ENCODE data around the gene PRKRA.
"Not testable (repeated sequence)": the region's sequence is repeated elsewhere in the genome, so short reads cannot be mapped to it uniquely, and the experiment has no call there.

PRKRA gene

DNA sequence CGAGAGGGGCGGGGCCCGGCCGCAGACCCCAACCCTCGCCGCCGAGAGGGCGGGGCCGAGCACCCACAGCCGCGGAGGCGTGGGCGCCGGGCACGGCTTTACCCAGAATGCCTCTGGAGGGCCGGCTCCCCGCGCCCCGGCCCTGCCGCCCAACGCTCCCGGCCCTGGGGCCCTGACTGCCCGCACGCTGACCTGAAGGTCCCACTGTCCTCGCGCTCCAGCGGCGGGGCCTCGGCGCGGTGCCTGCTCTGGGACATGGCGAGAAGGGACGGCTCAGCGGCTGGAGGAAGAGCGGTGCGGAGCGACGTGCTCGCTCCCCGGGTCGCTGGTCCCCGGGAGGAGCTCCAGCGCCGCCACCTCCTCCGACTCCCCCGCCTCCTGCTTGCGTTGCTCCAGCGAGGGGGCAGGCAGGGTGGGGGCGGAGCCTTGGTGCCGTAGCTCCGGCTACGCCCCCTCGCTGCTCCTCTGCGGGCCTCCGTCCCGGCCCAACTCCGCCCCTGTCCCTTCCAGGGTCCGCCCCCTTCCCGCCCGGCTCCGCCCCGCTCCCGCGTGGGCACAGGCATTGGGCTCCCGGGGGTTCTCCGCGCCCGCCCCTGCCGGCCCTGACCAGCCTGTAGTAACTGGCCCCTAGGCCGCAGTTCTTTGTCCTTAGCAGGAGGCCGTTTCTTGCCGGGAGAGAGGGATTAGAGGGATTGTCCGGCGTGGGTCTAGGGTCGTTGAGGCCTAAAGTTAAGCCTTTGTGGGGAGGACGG lies at the start of gene PRKRA, which contains the start of gene PJVK:
Gene PRKRA (minus strand): TSS at position 402 of the 752 bp plus-strand sequence. CDS start 145 bp downstream, at position 257.
Gene PJVK (plus strand): TSS at position 605 of the 752 bp plus-strand sequence. CDS start 2,032 bp downstream, outside the sequence.
- DNase-seq: peak; percentile 97

DNA sequence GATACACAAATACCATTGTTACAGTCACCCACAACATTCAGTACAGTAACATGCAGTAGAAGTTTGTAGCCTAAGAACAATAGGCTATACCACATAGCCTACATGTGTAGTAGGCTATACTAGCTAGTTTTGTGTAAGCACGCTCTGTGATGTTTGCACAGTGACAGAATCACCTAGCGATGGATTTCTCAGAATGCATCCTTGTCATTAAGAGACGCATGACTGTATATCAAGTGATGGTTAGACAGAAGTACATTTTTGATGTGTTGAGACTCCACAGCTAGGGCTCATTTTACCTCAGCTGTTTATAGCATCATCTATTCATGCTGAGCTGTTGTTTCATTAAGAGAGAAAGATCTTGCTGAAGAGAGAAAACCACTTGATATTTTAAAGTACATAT lies 48.7 kb upstream of the PRKRA start:
- no peak for DNase-seq

DNA sequence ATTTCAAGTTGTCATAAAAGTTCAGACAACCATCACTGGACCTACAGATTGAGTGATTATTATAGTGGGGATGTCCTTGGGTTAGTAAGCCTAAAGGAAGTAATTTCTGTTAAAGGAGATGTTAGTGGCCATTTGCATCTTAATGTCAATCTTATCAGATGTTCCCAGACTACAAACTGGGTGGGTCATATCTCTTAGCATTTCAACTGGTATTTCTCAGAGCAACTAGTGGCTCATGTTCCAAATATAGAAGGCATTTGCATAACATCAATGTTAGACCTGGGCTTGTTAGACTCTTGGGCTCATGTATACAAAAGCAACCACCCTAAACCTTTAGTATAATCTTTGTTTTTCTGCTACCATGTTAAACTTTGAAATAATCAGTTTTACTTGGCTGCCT lies 47.2 kb upstream of the PRKRA start:
- DNase-seq: no peak

DNA sequence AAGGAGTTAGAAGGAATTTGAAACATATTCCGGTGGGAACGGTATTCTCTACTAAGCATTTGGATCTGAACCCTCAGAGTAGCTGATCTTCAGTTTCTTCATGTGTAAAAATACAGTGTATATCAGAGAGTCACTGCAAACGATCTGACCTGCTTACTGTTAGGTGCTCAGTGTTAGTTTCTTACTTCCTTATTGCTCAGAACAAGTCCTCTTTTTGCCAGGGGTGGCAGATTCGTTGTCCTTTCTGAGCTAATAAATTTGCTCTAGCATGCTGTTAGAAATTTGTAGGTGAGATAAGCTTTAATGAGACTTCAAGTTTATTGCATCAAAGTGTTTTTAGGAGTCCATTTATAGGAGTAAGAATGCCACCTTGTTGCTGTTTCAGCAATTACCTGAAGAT lies 45.1 kb upstream of the PRKRA start:
- no peak for DNase-seq

DNA sequence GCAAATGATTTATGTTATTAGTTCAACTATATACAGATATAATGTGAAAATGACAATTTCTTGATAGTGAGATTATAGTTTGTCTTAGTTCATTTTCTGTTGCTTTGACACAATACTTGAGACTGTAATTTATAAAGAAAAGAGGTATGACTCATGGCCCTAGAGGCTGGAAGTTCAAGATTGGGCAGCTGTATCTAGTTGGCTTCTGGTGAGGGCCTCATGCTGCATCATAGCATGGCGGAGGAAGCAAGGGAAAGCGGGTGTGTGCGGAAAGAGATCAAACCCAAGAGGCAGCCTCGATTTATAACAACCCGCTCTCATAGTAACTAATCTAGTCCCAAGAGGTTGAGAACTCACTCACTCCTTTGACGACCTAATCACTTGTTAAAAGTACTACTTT lies 40.6 kb upstream of the PRKRA start:
- no peak for DNase-seq

DNA sequence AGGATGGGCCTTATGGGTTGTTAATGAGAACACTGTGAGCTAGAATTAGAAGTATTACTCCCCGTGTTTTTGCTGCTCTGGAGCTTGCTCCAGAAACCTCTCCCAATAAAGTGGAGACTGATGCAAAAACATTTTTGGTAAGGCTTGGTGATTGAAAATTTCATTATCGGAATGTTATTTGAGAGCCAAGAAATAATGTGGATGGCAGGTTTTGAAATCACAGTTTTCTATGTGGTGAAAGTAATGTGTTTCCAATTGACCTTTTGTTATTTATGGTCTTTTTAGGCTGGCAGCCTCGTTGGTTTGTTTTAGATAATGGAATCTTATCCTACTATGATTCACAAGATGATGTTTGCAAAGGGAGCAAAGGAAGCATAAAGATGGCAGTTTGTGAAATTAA lies 34.4 kb upstream of the PRKRA start:
- DNase-seq: no peak

DNA sequence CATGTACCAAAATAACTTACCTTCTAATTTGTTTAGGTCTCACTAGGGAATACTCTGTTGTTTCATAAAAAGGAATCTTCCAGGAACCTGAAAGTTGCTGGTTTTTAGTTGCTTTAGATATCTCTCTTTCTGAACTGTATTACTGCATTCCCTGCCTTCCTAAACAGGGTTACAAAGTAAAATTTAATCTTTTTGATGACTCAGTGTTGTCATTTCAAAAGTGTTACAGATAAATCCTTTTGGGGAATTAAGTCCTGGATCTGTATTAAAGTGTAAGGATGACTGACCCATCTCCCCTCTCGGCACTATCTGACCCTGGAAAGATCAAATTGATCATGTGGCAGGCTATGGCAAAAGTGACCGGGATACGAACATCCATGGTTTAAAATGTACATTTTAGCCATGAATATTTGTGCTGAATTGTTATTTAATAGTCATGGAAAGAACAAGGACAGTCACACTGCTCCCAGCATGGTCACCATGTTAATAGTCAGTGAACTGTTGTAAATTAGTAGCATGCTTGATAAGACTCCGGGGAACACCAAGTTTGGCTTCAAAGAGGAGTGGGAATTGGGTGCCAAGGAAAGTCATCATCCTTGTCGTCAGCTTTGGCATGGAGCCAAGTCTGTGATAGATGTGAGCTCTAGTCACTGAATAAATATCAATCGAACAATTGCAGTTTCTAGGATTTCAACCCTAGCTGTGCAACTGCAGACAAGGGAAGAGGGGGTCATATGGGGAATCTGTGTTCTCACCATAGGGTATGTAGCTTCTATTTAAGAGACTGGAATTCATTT lies 33.5 kb upstream of the PRKRA start:
- peak; percentile 13 for DNase-seq

DNA sequence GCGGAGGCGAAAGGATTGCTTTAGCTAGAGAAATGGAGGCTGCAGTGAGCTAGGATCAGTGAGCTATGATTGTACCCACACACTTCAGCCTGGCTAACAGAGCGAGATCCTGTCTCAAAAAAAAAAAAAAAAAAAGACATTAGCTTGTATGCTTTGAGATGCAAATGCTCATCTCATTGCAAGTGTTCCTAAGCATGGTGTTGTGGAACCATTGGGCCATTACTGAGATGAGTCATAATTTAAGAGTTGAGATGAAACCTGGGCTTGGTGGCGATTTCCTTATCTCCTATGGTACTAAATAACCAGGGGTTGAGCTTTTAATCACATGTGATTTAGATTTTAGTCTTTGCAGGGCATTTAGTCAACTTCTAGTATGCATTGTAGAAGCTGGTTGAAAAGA lies 31.5 kb upstream of the PRKRA start:
- DNase-seq: no peak

DNA sequence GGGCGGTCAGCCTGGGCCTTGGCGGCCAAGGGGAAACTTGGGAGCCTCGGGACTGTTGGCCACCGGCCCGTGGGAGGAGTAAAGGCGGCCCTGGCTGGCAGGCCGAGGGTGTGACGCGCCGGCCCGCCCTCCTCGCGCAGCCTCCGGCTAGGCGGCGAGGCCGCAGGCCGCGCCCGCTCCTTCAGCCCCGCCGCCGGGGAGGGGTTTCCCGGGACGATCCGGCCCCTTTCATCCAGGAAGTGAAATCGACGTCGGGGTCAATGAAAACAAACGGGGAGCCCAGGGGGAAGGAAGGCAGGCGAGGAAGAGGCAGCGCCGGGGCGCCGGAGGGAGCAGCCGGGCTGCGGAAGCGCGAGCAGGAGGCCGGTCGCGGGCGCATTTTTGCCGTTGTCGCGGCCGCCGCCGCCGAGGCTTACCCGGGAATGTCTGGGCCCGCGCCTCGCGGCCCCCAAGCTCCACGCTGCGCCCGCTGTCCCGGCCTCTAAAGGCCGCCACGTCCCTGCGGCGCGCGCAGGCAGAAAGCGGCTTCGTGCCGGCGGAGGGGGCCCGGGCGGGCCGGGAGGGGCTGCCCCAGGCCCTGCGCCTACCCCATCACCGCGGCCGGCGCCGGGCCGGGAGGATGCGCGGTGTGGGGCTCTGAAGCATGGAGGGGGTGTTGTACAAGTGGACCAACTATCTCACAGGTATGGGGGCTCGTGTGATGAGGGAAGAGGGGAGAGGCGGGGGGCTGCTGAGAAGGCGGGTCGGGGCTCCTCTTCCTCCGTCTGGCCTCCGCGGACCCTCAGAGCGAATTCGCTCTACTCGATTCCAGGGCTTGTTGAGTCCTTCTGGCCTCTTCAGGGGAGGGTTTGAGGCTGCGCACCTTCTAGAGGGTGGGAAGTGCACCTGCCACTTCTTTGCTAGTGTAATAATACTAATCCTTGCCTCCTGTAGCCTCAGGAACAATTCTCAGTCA lies 29.5 kb upstream of the PRKRA start, which contains the start of gene PLEKHA3:
Gene PLEKHA3 (plus strand): TSS at position 231 of the 955 bp plus-strand sequence. CDS start 413 bp downstream, at position 644.
- DNase-seq: peak; percentile 98

DNA sequence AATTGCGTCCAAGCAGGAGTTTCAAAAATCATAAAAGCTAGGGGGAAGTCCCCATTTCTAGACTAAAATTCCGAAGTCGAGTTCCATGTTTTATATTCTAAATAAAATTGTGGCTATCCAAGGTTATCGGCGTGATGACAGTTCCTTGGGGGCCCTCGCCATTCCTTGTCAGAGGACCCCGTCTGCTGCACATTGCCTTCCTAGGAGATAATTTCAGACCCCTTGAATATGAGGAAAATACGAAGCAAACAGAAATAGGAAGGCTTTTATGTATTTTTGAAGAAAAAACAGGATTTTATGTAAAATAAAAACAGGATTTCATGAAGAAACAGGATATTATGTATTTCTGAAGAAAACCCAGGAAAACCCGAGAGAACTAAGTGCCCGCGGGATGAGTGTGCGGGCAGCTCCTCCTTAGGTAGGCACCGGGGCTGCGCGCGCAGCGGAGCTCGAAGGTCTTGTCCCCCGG lies 28.8 kb upstream of the PRKRA start:
- DNase-seq: no peak

DNA sequence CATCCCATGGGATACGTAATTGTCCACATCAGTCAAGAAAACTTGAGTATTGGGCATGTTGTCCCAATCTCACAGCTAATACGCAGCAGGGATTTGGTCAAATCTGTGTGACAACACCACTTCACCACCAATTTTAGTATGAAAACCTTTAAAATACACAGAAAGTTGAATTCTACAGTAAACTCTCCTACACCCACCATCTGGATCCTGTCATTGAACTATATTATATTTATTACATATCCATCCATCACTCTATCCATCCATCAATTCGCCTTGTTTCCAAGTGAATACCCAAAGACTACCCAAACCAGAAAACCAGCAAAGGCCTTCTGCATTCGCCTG lies 28.3 kb upstream of the PRKRA start:
- DNase-seq: no peak

DNA sequence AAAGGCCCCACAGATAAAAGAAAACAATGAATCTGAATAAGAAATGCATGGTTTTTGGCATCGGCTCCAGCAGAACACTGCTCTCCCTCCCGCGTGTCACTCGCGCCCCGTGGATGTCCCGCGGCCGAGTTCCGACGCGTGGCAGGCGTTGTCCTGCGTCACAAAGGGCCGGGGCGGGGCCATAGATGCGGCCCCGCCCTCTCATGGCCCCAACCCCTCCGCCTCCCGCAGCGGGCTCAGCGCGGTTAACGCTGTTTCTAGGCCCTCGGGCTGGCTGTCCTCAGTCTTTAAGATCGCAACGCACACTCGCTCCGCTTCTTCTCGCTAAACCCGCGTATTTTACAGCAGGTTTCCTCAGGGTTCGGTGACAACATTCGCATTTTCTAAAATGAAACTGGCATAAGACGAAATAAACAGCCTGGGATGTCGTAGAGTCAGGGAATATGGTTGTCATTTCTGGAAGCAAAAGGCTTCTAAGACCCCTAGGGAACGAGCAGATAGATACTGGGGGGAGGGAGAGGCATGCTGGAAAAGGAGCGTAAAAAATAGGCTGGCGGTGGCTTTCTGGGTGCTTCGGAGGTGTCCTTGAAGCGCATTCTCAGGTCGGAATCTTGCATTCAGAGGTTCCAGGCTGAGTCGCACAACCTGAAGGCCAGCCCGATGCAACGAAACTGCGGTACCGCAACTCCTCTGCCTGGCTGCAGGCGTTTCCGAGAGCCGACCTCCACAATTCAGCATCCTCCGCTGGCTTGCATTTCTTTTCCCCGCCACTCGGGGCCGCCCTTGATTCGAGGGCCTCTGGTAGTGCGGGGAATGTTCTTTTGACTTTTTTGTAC lies 27.7 kb upstream of the PRKRA start, which contains the start of gene FKBP7:
Gene FKBP7 (minus strand): TSS at position 162 of the 836 bp plus-strand sequence. CDS start 101 bp downstream, at position 61.
- peak; percentile 81 for DNase-seq

DNA sequence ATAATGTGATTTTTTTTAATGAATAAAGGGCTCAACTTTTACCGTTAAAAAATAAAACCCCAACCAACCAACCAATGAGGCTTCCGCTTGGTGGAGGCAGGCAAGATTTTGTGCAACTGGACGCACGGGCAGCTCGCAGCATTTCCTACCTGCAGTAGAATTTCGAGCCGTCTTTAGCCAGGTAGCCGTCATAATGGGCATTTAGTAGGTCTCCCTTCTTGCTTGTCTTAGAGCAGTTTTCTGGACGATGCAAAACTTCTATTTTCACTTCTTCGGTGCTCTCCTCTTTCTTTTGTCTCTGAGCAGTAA lies 27.1 kb upstream of the PRKRA start:
- no peak for DNase-seq

DNA sequence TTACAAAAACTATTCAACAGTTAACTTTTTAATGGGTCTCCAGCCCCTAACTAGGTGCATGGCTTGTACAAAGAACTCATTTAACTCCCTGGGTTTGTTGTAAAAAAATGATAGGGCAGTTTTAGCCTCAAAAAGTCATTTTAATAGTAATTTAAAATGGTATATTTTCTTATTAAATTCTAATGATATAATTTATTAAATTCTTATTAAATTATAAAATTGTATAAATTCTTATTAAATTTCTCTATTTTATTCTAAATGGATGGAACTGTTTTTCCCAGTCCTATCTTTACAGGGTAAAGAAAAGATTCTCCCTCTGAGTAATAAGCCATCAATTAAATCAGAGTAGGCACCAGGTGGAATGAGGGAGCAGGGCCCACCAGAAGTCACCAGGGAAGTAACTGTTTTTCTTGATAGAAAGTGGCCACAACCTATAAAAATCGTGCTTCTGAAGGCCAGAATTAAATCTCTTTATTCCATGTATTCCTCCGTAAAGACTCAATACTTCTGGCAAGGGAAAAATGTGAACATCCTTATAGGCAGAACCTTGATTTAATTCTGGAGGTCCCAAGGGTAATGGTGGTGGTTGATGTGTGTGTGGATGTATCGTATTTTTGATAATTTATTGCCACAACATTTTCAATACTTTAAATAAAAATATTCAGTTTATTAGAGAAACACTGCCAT lies 26.6 kb upstream of the PRKRA start:
- no peak for DNase-seq

DNA sequence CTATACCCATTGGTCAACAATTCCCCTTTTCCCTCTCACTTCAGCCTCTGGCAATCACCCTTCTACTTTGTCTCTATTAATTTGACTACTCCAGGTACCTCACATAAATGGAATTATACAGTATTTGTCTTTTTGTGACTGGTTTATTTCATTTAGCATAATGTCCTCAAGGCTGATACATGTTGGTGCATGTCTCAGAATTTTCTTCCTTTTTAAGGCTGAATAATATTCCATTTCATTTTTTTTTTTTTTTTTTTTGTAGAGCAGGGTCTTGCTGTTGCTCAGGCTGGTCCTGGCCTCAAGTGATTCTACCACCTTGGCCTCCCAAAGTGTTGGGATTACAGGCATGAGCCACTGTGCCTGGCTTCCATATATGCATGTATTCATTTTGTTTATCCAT lies 25.5 kb upstream of the PRKRA start:
- no peak for DNase-seq

DNA sequence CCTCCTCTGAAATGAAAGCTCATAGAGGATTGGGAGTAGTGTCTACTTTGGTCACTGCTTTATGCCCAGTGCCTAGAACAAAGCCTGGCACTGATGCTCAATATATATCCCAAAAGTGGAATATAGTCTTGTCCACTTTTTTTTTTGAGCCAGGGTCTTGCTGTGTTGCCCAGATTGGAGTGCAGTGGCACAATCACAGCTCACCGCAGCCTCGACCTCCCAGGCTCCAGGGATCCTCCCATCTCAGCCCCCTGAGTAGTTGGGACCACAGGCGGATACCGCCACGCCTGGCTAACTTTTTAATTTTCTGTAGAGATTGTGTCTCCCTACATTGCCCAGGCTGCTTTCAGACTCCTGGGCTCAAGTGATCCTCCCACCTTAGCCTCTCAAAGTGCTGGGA lies 23.6 kb upstream of the PRKRA start:
- DNase-seq: no peak

DNA sequence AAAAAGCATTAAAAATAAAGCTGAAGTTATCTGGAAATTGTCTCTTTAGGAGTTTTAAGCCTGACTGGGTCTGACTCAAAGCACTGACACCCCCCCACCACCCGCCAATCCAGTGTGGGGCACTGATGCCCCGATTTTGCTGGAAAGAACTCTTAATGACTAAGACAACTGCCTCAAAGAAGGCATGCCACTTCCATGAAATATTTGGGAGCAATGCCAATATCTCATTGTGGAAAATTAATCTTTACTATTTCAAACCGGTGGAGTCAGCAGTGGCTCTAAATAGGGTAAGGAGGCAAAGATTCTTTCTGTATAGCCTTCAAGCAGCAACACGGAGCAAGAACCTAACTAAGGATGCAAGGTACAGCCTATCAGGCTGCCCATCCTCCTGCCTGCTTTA lies 23.0 kb upstream of the PRKRA start:
- DNase-seq: peak; percentile 39

DNA sequence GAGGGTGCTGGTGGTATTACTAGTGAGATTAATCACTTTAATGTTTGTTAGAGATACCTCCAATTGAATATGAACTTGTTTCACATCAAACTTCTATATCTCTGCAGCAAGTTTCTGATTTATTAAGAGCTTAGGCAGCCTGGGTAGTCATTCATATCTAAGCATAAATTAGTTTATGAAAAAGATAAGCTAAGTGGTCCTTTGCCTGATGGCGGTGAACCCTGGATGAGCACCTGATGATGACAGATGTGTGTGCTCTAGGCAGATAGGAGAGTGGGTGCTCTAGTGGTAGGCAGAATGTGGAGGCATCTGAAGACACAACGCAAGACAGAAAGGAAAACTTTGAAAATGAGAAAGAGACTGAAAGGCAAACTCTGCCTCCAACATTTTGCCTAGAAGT lies 22.4 kb upstream of the PRKRA start:
- no peak for DNase-seq

DNA sequence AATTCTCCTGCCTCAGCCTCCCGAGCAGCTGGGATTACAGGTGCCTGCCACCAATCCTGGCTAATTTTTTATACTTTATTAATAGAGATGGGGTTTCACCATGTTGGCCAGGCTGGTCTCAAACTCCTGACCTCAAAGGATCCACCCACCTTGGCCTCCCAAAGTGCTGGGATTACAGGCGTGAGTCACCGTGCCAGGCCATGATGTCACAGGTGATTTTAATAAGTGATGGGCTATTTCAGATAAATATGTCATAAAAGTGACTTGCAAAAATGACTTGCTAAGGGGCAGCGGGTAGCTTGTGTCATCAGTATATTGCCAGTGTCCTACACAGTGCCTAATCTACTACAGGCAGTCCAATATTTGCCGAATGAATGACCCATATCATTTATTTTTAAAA lies 20.3 kb upstream of the PRKRA start:
- not testable (repeated sequence) for DNase-seq

DNA sequence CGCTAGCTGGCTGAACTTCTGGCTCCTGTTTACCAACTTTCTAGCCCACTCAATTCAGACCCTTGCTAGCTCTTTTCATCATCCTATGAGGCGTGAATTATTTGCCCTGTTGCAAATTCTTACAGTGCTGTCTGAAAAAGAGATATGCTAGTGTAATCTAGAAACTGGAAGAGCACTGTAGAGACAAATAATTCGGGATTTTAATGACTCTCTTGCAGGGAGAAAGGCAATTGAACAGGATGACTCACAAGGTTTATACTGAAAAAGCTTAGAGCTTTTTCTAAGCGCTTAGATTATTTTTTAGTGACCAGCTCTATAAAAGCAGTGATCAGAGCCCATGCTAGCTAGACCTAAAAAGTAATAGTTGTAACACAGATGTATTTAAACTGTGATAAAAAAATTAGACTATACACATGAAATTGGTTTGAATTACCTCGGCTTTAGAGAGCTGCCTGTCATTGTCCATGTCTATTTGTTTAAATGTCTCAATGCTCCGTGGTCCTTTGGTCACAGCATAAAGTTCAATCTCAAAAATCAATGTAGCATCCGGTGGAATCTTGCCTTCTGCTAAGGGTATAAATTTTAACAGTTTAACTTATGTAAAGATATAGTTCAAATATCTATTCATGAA lies 18.4 kb upstream of the PRKRA start:
- no peak for DNase-seq

DNA sequence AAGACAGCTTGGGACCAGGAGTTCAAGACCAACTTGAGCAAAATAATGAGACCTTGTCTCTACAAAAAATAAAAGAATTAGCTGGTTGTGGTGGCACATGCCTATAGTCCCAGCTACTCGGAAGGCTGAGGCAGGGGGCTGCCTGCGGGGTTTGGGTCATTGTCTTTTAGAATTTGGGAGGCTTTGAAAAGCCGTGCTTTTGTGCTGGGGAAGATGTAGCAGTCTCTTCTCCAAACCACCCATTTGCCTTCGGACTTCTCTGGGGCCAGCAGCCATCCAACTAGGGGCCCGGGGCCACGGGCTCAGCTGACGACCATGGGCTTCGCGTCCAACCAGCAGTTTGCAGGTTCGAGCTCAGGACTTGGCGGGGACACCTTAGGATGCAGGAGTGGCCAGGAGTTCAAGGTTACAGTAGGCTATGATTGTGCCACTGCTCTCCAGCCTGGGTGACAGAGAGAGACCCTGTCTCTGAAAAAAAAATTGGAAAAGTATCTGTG lies 6.5 kb upstream of the PRKRA start:
- no peak for DNase-seq

Measured in EL (cell line).